COLO668 (cell line): ENCODE data around the gene ZNF837.
"Not testable (repeated sequence)": the region's sequence is repeated elsewhere in the genome, so short reads cannot be mapped to it uniquely, and the experiment has no call there.

Source experiments
- DNase-seq: peaks from one replicate; lab custom pipeline; 2025; ENCODE audit not compliant: unreplicated experiment; lab: John Stamatoyannopoulos, UW

The ZNF837 gene

GRCh38 chr19:58351990-58352755 lies 28.7 kb downstream of the ZNF837 start:
- no peak for DNase-seq

DNA sequence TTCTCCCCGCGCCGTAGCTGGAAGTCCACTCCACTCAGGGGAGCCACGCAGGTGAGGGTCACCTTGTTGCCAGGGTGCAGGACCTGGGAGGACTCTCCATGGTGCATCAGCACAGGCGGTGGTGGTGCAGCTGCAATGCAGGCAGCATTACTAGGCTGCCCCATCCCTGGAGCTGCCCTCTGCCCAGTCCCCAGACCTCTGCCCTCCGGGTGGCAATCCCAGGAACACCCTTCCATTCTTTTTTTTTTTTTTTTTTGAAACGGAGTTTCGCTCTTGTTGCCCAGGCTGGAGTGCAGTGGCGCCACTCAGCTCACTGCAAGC lies 29.3 kb downstream of the ZNF837 start:
- no peak for DNase-seq

- DNase-seq = no peak
These were observed 29.8 kb downstream of the ZNF837 start for GRCh38 chr19:58350871-58351557.

DNA sequence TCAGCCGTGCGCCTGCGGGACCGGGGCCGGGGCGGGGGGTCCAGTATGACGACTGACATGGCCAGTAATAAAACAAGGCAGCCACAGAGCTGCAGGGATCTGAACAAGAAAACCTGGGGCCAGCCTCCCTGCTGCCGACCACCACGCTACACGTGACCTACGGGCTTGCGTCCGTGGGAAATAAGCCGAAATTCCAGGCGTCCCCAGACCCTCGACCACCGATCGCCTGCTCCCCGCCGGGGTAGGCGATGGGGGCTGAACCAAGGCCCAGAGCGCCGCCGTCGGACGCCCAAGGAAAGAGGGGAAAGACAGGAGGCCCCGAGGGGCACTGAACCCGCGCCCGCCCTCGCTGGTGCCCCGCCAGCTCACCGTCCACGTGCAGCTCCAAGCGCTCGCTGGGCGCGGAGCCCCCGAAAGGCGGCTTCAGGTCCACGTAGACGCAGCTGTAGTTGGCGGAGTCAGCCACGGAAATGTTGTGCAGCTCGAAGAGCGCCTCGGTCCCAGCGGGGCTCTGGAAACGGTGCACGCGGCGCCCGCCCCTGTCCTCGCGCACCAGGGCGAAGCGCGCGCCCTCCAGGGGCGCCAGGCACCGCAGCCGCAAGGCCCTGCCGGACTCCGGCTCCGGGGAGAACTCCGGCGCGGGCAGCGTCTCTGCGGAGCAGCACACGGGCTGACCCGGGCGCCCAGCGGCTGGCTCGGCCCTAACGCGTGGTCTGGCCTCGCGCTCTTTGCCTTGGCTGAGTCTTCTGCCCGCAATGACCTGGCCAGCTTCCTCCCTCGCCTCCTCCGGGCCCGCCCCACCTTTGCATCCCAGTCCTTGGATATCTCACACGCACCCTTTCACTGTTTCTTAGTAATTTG lies 30.6 kb downstream of the ZNF837 start:
- DNase-seq = no peak

- DNase-seq = no peak
These were observed 31.2 kb downstream of the ZNF837 start for GRCh38 chr19:58349590-58349989.

GRCh38 chr19:58348080-58348479 lies 32.8 kb downstream of the ZNF837 start:
- DNase-seq = not testable (repeated sequence)

GRCh38 chr19:58346961-58347929 lies 33.6 kb downstream of the ZNF837 start:
- peak; percentile 75 for DNase-seq

- no peak for DNase-seq
These were observed 35.3 kb downstream of the ZNF837 start for GRCh38 chr19:58345558-58345957.

DNA sequence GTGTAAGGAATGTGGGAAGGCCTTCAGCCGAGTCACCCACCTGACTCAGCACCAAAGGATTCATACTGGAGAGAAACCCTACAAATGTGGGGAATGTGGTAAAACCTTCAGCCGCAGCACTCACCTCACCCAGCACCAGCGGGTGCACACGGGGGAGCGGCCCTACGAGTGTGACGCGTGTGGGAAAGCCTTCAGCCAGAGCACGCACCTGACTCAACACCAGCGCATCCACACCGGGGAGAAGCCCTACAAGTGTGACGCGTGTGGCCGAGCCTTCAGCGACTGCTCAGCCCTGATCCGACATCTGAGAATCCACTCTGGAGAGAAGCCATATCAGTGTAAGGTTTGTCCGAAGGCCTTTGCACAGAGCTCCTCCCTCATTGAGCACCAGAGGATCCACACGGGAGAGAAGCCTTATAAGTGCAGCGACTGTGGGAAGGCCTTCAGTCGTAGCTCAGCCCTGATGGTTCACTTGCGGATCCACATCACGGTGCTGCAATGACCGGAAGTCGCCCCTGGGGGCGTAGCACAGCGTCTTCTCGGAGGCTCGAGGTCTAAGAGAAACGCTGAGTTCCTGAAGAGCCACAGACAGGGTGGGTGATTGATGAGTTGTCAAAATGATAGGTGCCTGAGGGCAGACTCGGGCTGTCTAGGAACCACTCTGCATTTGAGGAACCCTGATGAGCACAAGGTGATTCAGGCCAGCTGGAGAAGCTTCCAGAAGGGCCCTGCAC lies 41.8 kb downstream of the ZNF837 start:
- no peak for DNase-seq

- no peak for DNase-seq
These were observed 42.5 kb downstream of the ZNF837 start for GRCh38 chr19:58338336-58338735.

DNA sequence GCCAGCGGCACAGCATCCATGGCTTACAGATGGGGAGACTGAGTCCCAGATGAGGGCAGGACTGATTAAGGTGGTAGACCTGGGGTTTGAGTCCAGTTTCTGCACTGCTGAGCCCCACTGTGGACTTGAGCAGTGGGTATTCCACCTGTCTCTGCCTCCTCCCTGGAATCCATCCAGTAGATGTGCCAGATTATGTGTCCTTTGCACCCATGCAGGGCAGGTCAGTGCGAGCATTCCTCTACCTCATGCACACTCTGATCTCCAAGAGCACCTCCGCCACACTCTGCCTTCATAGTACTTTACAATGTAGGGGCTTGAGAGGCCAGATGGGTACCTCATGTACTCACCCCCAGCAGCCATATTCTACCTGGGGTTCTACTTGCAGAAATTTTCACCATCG lies 44.0 kb downstream of the ZNF837 start:
- no peak for DNase-seq

GRCh38 chr19:58336216-58336615 lies 44.6 kb downstream of the ZNF837 start:
- no peak for DNase-seq

DNA sequence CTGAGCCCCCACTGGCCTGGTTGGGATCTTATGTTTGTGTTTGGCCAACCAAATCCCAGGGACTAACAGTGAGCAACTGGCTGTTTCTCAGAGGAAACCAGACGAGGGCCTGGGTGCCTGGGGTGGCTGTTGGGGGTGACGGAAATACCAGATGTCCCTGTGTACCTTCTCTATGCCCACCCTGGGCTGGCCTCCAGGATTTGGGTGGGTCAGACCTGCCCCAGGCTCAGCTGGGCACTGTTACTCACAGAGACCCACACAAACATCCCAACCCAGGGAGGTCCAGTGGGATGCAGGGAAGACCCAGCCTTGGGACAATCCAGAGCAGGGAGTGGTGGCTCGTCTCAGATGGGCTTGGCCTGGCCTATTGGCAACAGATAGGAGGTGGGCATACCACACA lies 45.2 kb downstream of the ZNF837 start:
- no peak for DNase-seq

GRCh38 chr19:58334691-58335249 lies 46.1 kb downstream of the ZNF837 start:
- no peak for DNase-seq

GRCh38 chr19:58332697-58333096 lies 48.1 kb downstream of the ZNF837 start:
- no peak for DNase-seq

GRCh38 chr19:58330458-58330857 lies 50.4 kb downstream of the ZNF837 start:
- DNase-seq = no peak

- peak; percentile 13 for DNase-seq
These were observed 51.8 kb downstream of the ZNF837 start for GRCh38 chr19:58328999-58329398.

DNA sequence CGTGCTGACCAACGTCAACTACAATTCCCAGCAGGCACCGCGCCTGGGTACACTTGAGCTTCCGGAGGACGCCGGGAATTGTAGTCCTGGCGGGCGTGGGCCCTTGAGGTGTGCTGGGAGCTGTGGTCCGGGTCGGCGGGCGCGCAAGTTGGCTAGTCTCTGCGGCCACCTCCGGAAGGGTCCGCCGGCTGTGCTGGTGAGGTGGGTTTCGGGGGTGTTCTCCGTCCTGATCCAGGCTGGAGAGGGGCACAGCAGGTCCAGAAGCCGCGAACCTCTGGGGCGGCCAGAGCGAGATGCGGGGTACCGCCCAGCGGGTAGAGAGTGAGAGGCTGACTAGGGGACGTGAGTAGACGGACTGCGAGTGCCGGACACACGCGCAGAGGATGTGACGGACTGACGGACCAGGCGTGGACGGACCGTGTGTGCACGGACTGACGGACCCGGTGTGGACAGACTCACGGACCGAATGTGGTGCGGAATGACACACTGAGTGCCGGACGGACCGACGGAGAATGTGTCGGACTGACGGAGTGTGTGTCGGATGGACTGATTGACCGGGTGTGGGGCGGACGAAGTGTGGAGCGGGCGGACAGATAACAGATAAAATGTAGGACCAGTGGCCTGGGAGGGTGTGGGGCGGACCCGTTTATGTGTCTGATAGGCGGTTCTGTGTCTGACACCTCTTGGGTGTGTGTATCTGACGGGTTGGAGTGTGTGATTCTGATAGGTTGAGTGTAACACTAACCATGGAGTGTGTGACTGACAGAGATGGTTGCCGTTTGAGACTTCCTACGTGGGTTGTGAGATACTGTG lies 53.7 kb downstream of the ZNF837 start, which contains the start of gene ZSCAN22:
Gene ZSCAN22, plus strand, starts transcription at position 81 of the 813 bp plus-strand sequence. CDS start 7,809 bp downstream, outside the sequence.
- peak; percentile 97 for DNase-seq

DNA sequence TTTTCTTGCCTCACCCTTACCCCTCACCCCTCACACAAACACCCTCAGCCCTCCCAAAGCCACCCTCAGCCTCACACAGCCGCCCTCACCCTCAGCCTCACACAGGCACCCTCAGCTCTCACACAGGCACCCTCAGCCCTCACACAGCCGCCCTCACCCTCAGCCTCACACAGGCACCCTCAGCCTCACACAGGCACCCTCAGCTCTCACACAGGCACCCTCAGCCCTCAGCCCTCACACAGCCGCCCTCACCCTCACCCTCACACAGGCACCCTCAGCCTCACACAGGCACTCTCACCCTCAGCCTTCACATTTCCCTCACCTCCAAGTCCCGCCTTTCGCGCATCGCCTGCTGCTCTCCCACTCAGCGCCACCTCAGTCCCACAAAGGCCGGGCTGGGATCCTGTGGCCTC lies 54.3 kb downstream of the ZNF837 start:
- DNase-seq = no peak
